Sigmoid colon (tissue), 7 donors: ENCODE measurements around the gene CHRND. TPM values are rescaled to one million over a fixed set of nuclear protein-coding genes. Genes with fewer than 3 reads are reported as not detected.

Experiments used
- DNase-seq: peaks from one replicate; pipeline ENCODE4 v3.0.0-alpha.2; 2019
- H3K27ac ChIP-seq, 4 donors: fragments of 200-600 bp; sonication (generic); one replicate each; pipeline ENCODE4 v1.5.1; 2016 to 2019; ENCODE audit warnings: mild to moderate bottlenecking in 1 of 4
- H3K27me3 ChIP-seq, 3 donors: fragments of 200-600 bp; sonication (generic); one replicate each; pipeline ENCODE4 v1.5.1; 2019; ENCODE audit warnings: mild to moderate bottlenecking in 1 of 3
- H3K36me3 ChIP-seq, 4 donors: fragments of 200-600 bp; sonication (generic); one replicate each; pipeline ENCODE4 v1.5.1; 2016 to 2019
- H3K4me1 ChIP-seq, 4 donors: fragments of 200-600 bp; sonication (generic); one replicate each; pipeline ENCODE4 v1.5.1; 2017 to 2019
- H3K4me3 ChIP-seq, 4 donors: fragments of 200-600 bp; sonication (generic); one replicate each; pipeline ENCODE4 v1.5.1; 2017 to 2019; ENCODE audit warnings: mild to moderate bottlenecking in 2 of 4, moderate library complexity in 1 of 4
- H3K9me3 ChIP-seq, 4 donors: fragments of 200-600 bp in 3 of 4; sonication (generic) in 3 of 4; one replicate each; pipeline versions ENCODE4 v1.5.1 to v1.6.1; 2013 to 2019
- CTCF ChIP-seq, 4 experiments: fragments of 450-650 bp in 3 of 4; fragments of 200-600 bp in 1 of 4; IDR thresholded peaks; one replicate each; pipeline ENCODE4 v1.5.1; 2016 to 2019; ENCODE audit warnings: antibody characterized with exemption in 4 of 4, mild to moderate bottlenecking in 3 of 4, moderate library complexity in 2 of 4
- EP300 ChIP-seq, 4 donors: sonication (generic); formaldehyde crosslinking; IDR thresholded peaks; one replicate each; pipeline ENCODE4 v1.6.1; 2017; ENCODE audit warnings: antibody characterized with exemption in 4 of 4
- POLR2A ChIP-seq, 2 donors: fragments of 450-650 bp; IDR thresholded peaks; one replicate each; pipeline ENCODE4 v1.6.1; 2016; ENCODE audit warnings: antibody characterized with exemption in 2 of 2, mild to moderate bottlenecking in 2 of 2, moderate library complexity in 2 of 2
- POLR2AphosphoS5 ChIP-seq, 4 donors: sonication (generic); formaldehyde crosslinking; IDR thresholded peaks; one replicate each; pipeline ENCODE4 v1.6.1; 2017; ENCODE audit warnings: antibody characterized with exemption in 4 of 4
- WGBS, 2 donors: extraction: QIAGEN DNeasy Blood & Tissue Kit; methylation state at CpG; one replicate each; pipeline ENCODE4 v1.1.7; 2013; 5-methylcytosine and 5-hydroxymethylcytosine counted together
- intact Hi-C: fragments of 100-400 bp; cut with DNase I; formaldehyde crosslinking; loops from one replicate; pipeline ENCODE4 v1.15.1; 2023
- polyA plus RNA-seq, 3 donors: library from polyadenylated mRNA; stranded (reverse); fragments of 200-250 nt; gene quantifications; one replicate each; pipeline ENCODE4 v1.2.3, GENCODE V29; 2013
- total RNA-seq, 4 donors: library from RNA; depleted of rRNA; stranded (reverse); fragments of >200 nt; gene quantifications; one replicate each; pipeline ENCODE4 v1.1.0, GENCODE V29; 2016
- donor health status: healthy with polysubstance abuse.
- donor health status: Bipolar disorder and iron deficiency.
- donor health status: healthy.

Gene CHRND
- total and polyA plus RNA-seq, 7 donors = not detected

- no peaks in the 10 kb centered on the region for H3K36me3 ChIP-seq
- no peak overlapping the region for H3K27ac ChIP-seq
- TF ChIP-seq POLR2A (IDR thresholded peaks at IDR 0.05) (no peak), POLR2AphosphoS5 (IDR thresholded peaks at IDR 0.05) (no peak), EP300 (IDR thresholded peaks at IDR 0.05) (no peak), CTCF (IDR thresholded peaks at IDR 0.05) (no peak)
- DNase-seq = peak; percentile 62
- no peak overlapping the region for H3K4me3 ChIP-seq
- peaks cover 0 to 12% (median 9%) of the 10 kb centered on the region in 4 donors for H3K4me1 ChIP-seq
- H3K27me3 ChIP-seq = peaks cover 26 to 62% (median 38%) of the 10 kb centered on the region in 3 donors
- H3K9me3 ChIP-seq = no peaks in the 10 kb centered on the region
- intact Hi-C loops = no loop called here
- WGBS, 2 donors = 86 to 91% methylated on average over 31 of the region's 31 CpGs
Measured at GRCh38 chr2:232482301-232483238, 43.4 kb upstream of the CHRND start.

- Histone ChIP-seq H3K27me3 (peaks cover 26 to 70% (median 38%) of the 10 kb centered on the region in 3 donors), H3K36me3 (no peaks in the 10 kb centered on the region), H3K4me1 (peaks cover 0 to 12% (median 10%) of the 10 kb centered on the region in 4 donors), H3K27ac (no peak overlapping the region), H3K9me3 (no peaks in the 10 kb centered on the region), H3K4me3 (no peak overlapping the region)
- intact Hi-C loops = no loop called here
- WGBS, 2 donors = 88 to 89% methylated on average over 10 of the region's 10 CpGs
- DNase-seq = peak; percentile 48
- TF ChIP-seq POLR2A (IDR thresholded peaks at IDR 0.05) (no peak), EP300 (IDR thresholded peaks at IDR 0.05) (no peak), POLR2AphosphoS5 (IDR thresholded peaks at IDR 0.05) (no peak), CTCF (IDR thresholded peaks at IDR 0.05) (no peak)
Measured at GRCh38 chr2:232483311-232483922, 42.5 kb upstream of the CHRND start.

GRCh38 chr2:232483923-232484627, 41.9 kb upstream of the CHRND start:
- peak; percentile 53 for DNase-seq
- Histone ChIP-seq H3K9me3 (no peaks in the 10 kb centered on the region), H3K4me3 (no peak overlapping the region), H3K4me1 (peaks cover 0 to 12% (median 10%) of the 10 kb centered on the region in 4 donors), H3K27ac (no peak overlapping the region), H3K27me3 (peaks cover 26 to 77% (median 38%) of the 10 kb centered on the region in 3 donors), H3K36me3 (no peaks in the 10 kb centered on the region)
- no peak for TF ChIP-seq POLR2AphosphoS5 (IDR thresholded peaks at IDR 0.05)
- TF ChIP-seq EP300 (IDR thresholded peaks at IDR 0.05) = no peak
- no peak for TF ChIP-seq CTCF (IDR thresholded peaks at IDR 0.05)
- no peak for TF ChIP-seq POLR2A (IDR thresholded peaks at IDR 0.05)
- WGBS, 2 donors = 89 to 92% methylated on average over 19 of the region's 19 CpGs
- intact Hi-C loops = no loop called here

GRCh38 chr2:232484628-232485347, 41.2 kb upstream of the CHRND start:
- no peak overlapping the region for H3K27ac ChIP-seq
- intact Hi-C loops = no loop called here
- peak; percentile 46 for DNase-seq
- TF ChIP-seq POLR2AphosphoS5 (IDR thresholded peaks at IDR 0.05) (no peak), POLR2A (IDR thresholded peaks at IDR 0.05) (no peak), CTCF (IDR thresholded peaks at IDR 0.05) (no peak), EP300 (IDR thresholded peaks at IDR 0.05) (no peak)
- no peaks in the 10 kb centered on the region for H3K9me3 ChIP-seq
- WGBS, 2 donors = 77 to 81% methylated on average over 12 of the region's 12 CpGs
- no peak overlapping the region for H3K4me3 ChIP-seq
- no peaks in the 10 kb centered on the region for H3K36me3 ChIP-seq
- peaks cover 26 to 83% (median 38%) of the 10 kb centered on the region in 3 donors for H3K27me3 ChIP-seq
- H3K4me1 ChIP-seq = peaks cover 0 to 12% (median 10%) of the 10 kb centered on the region in 4 donors
